NOMO-1 treated with dmso at 0.1 percent for 144 hours (cell line): ENCODE measurements around the gene SCAMP4.

Experiments used
- DNase-seq: peaks from one replicate; lab custom pipeline; 2025; ENCODE audit not compliant: unreplicated experiment; lab: John Stamatoyannopoulos, UW

Gene SCAMP4

DNA sequence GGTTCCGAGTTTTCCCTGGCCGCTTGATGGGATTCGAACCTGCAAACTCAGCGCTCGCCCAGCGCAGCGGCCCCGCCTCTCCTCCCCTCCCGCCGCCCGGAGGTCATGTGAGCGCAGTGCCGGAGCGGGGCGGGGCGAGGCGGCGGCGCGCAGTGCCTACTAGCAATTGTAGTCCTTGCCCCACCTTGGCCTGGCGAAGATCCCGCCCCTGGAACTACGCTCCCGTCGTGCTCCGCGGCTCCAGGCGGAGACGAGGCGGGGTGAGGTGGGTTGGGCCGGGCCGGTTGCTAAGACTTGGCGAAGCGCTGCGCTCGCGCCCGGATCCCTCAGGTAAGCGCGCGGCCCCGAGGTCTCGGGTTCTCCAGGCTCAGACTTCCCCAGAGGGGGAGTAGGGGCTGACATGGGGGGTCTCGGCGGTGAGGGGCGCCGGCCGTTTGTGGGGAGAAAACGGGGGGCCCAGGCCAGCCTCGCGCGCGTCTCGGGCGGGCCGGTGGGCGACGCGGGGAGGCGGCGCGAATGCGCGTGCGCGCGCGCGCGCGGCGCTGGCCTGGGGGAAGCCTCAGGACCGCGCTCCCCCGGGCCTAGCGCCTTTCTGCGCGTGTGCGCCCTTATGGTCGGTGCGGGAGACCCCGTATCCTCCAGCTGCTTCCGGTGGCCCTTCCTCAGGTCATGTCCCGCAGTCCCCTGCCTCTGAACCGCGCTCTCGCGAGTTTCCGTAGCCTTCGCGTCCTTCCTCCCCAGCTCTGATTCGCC, at the start of gene SCAMP4, which contains the start of gene ADAT3:
SCAMP4 (plus strand) TSS at position 290 of the 753 bp plus-strand sequence. CDS start 9,621 bp downstream, outside the sequence.
ADAT3 (plus strand) TSS at position 290 of the 753 bp plus-strand sequence. CDS start 6,649 bp downstream, outside the sequence.
- peak; percentile 98 for DNase-seq

GRCh38 chr19:1855828-1856255, 49.4 kb upstream of the SCAMP4 start:
- no peak for DNase-seq

DNA sequence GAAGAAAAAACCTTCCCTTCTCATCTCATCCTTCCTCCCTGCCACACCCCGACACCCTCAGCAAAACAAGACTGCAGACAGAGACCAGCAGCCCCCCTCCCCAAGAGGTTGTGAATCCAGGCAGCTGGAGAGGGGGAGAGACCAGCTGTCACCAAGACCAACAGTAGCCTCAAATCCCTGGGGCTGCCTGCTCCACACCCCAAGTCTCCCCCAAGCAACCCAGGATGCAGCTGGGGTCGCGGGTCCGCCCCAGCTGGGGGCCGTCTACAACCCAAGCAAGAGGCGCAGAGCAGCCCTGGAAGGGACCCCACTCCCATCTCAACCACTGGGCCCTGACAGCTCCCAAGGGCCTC, 48.9 kb upstream of the SCAMP4 start:
- DNase-seq, result no peak

- DNase-seq, result peak; percentile 88
Observed at GRCh38 chr19:1856698-1857603, 48.2 kb upstream of the SCAMP4 start.

DNA sequence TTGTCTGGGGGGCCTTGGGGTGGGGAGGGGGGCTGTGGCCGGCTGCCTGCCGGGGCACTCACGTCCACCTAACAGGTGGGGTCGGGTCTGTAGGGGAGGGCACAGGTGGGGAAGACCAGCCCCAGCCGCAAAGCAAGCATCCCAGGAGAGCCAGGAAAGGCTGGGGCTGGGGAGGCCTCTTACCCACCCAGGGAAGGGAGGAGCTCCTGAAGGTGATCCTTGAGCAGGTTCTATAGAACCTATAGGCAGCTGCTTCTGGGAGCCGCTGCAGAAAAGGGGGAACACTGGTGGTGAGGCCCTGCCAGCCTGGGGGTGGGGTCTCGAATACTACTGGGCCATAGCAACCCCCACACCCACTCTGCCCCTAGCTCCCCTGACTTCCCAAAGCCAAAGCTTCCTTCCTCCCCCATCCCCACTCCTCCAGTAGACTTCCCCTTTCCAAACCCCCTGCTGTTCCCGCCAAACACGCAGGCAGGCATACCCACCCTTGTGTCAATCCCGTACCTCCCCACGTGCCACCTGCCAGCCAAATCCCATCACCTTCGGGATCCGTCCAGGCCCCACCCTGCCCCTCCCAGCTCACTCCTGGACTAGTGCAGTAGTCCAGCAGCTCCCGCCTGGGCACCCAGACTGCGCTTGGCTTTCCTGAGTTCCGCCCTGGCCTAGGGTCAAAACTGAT, 47.4 kb upstream of the SCAMP4 start:
- DNase-seq, result no peak

- no peak for DNase-seq
Observed at GRCh38 chr19:1858412-1859081, 46.7 kb upstream of the SCAMP4 start.

GRCh38 chr19:1859331-1859781, 45.8 kb upstream of the SCAMP4 start:
- no peak for DNase-seq

DNA sequence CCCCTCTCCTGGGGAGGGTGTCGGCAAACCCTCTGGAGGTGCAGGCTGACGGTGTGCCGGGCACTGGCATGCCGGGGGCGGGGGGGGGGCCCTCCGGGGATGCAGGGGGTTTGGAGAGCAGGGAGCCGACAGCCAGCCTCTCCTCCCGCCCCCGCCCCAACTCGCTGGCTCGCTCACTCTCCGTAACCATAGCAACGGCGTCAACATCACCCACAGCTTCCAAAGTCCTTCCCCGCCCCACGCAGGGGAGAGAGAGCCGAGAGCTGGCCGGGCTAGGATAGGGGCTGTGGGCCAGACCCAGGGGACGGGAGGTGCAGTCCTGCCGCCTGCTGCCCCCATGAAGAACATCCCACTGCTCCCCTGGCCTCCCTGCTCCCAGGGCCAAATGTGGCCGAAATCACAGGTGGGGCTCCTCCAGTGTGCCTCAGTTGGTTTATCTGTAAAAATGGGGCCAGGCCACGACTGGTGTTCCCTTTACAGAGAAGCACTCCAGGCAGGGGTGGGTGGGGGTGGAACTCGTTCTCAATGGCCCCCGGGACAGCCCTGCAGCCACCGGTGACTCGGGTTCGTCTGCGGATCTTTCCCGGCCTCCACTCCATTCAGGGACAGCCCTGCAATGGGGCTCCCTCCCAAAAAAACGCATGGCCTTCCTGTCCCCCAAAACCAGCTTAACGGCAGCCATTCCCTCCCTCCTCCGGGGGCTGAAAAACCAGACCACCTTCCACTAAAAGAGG, 45.0 kb upstream of the SCAMP4 start:
- no peak for DNase-seq

DNA sequence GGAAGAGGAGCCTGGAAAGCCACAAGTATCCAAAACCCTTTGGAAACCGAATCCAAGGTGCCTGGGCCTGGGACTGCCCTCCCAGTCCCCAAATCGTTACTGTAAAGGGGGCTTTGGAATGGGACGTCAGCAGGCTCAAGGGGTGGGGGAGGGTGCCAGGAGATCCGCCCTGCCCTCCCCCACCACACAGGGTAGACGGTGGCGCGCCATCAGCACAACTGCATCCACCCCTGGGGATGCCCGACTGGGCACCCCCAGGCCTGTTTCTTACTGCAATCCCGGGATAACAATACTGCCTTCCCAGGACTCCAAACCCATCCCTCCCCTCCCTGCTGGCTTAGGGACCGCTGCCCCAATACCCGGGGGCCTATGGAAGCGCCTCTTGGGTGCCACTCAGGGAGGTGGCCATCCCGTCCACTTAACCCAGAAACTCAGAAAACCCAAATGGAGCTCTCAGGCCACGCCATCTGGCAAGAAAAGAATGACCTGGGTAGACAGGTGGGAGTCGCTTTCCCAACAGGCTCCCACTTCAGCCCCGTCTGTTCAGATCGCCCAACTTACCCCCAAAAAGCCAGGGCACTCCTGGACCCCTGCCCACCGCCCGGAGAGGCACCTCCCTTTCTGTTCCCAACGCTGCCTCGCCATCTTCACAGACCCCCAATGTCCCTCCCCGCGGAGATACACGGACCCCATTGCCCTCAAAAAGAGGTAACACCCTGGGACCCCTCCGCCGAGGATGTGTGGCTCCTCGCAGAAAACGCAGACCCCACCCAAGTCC, 44.2 kb upstream of the SCAMP4 start:
- DNase-seq, result no peak

DNA sequence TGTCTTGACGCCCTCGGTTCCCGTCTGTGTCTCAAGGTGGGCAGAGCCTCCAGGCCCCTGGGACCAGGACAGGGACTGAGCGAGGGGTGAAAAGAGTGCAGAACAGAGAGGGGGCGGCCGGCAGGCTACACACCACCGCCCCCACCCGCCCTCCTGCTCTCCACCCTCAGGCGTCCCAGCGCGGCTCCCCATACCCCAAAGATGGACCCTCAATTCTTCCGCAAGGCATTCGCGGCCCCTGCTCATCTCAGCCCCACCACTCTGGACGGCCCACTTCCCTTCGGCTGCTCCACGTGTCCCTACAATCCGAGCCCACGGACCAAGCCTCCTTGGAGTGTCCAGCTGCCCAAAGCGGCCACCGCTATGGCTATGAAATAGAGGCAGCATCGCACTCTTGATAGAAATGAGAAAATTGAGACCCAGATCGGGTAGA, 43.6 kb upstream of the SCAMP4 start:
- DNase-seq, result no peak

DNA sequence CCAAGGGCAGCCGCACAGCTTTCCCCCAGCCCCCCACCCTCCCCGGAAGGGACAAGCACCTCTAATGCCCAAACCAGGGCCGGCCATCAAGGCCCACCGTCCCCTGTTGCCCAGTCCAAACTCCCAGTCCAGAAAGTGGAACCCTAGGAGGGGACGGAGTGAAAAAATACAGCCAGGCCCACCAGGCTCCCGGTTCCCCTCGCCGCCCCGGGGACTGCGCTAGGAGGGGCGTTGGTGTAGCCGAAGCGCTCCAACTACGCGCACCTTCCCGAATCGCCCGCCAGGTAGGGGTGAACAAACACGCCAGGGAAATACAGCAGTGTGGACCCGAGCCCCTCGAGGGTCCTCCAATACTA, 43.2 kb upstream of the SCAMP4 start:
- DNase-seq, result no peak

DNA sequence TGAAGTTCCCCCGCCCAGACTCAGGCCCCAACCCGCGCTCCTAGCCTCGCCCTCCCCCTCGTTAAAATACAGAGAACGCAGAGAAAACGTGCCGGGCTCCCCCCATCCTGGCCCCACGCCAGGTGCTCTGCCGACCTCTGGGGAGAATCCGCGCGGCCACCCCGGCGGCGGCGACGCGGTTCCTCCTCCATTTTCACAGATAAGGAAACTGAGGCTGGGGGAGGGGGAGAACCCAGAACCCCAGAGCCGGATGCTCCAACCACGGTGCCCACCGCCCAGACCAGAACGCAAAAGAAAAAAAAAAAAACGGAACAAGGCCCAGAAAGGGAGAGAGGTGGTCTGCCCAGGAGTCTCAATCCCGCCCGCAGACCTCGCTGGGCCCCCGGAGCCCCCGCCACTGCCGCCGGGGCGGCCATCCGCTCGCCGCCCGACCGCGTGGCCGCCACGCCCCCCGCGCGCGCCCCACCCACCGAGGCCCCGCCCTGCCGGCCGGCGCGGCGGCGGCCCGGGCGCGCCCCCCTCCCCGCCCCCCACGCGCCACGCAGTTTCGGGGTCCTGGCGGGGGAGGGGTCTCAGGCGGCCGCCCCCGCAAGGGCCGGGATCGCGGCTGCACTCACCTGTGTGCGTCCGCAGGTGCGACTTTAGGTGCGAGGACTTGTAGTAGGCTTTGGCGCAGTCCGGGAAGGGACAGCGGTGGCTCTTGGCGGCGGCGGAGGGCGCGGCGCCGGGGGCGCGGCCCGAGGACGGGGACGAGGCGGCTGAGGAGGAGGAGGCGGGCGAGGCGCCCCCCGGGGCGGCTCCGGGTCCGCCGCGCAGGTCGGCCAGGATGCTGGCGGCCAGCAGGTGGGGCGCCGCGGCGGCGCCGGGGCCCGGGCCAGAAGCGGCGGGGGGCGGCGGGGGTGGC, 42.5 kb upstream of the SCAMP4 start:
- no peak for DNase-seq

- no peak for DNase-seq
Observed at GRCh38 chr19:1863328-1863637, 41.9 kb upstream of the SCAMP4 start, which contains the start of gene KLF16. TSS of gene KLF16 (minus strand) at chr19:1863579. CDS start at chr19:1863497, 82 bp downstream.

DNA sequence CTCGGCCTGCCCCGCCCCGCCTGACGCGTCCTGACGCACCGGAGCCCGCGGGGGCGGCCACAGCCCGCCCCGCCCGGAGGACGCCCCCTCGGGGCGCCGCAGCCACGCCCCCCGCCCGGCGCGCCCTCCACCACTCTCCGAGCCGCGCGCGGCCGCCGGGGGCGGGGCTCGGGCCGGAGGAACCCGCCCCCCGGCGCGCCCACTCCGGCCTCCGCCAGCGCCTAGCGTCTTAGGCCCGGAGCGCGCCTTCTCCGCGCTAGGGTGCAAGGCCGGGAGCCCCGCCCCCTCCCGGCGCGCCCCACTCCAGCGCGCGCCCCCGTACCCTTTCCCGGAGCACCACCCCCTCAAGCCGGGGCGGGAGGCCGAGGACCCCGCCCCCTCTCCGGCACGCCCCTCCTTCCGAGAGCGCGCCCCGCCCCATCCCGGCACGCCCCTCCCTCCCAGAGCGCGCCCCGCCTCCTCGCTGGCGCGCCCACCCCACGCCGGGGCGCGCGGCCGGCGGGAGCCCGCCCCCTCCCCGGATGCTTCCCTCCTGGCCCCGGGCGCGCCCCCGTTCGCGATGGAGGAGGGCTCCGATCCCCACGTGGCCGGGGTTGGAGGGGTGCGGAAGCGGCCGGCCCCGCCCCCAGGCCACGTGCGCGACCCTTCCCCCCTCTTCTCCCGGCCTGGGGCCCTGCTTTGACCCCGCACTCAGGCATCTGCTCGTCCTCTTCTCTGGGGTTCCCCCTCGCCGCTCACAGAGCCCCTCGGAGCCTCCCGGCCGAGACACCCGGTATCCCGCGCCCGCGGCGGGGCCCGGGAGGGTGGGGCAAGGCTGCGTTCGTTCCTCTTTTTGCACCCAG, 41.3 kb upstream of the SCAMP4 start:
- DNase-seq, result peak; percentile 87

GRCh38 chr19:1864480-1865171, 40.6 kb upstream of the SCAMP4 start:
- peak; percentile 46 for DNase-seq

DNA sequence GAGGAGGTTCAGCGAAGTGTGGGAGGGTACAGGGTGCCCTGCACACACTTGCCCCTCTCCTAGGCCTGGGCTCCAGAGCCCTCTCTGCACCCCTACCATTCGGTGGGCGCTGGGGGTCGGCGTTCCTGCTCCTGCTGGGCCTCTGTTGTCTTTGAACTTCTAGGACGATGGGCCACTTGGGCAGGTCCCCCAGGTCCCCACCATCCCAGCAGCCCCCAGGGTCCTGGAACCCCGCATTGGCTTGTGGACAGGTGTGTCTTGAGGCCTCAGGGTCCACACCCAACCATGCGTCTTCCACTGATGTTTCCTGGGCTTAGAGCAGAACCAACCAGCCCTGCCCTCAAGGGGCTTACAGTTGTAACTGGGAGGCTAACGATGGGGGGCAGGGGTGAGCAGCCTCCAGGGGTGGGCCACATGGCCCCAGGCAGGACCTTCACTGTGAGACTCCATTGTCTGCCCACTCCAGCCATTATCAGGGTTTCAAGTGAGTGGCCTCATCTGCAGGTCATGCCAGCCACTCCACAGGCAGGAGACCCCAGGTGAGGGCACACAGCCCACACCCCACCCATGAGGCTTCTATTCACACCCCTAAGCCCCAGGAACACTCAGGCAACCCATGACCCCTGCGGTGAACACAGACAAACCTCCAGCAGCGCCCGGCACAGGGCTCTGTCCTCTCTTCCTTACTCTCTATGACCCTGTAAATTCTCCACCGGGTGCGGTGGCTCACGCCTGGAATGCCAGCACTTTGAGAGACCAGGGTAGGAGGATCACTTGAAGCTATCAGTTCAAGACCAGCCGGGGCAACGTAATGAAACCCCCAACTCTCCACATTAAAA, 39.8 kb upstream of the SCAMP4 start:
- DNase-seq, result no peak
